A673 (cell line): ENCODE measurements around the gene PRICKLE3. TPM values are rescaled to one million over a fixed set of nuclear protein-coding genes. Genes with fewer than 3 reads are reported as not detected.

Experiments used
- BruUV-seq: library from RNA; stranded (reverse); fragments of 400-500 nt; replicated peaks from 2 replicates; lab custom pipeline; 2021; lab: Mats Ljungman, UMichigan
- CTCF ChIA-PET: fragments of 300-600 bp; sonication (Branson Sonifier 250); formaldehyde crosslinking; loops from one replicate; lab custom pipeline; 2022; ENCODE audit warnings: antibody characterized with exemption; lab: Charles Lee
- POLR2A ChIA-PET: fragments of 300-600 bp; sonication (Branson Sonifier 250); formaldehyde crosslinking; loops from one replicate; lab custom pipeline; 2022; ENCODE audit warnings: antibody characterized with exemption; ENCODE audit not compliant: low non-redundant PET; lab: Charles Lee
- DNase-seq: peaks from one replicate; pipeline ENCODE4 v3.0.0-alpha.2; 2015; ENCODE audit warnings: low spot score
- H3K27ac ChIP-seq: fragments of 200-600 bp; sonication (generic); 2 replicates; pipeline ENCODE4 v1.5.1; 2016; ENCODE audit warnings: mixed run types, low read depth, mild to moderate bottlenecking, mixed read lengths, antibody characterized with exemption, low read length; ENCODE audit not compliant: poor library complexity, severe bottlenecking
- H3K27me3 ChIP-seq: fragments of 200-600 bp; sonication (generic); replicated peaks from 2 replicates; pipeline ENCODE4 v1.6.1; 2017; ENCODE audit warnings: mixed run types, low read depth, mild to moderate bottlenecking, mixed read lengths, antibody characterized with exemption, low read length; ENCODE audit not compliant: insufficient read depth, poor library complexity
- H3K36me3 ChIP-seq: fragments of 200-600 bp; sonication (generic); 2 replicates; pipeline ENCODE4 v1.6.1; 2016; ENCODE audit warnings: mixed run types, mild to moderate bottlenecking, mixed read lengths, antibody characterized with exemption, low read length; ENCODE audit not compliant: insufficient read depth, poor library complexity, severe bottlenecking
- H3K4me1 ChIP-seq: fragments of 200-600 bp; sonication (generic); 2 replicates; pipeline ENCODE4 v1.6.1; 2017; ENCODE audit warnings: mixed run types, mild to moderate bottlenecking, mixed read lengths, antibody characterized with exemption, low read length; ENCODE audit not compliant: insufficient read depth, poor library complexity, severe bottlenecking
- H3K4me3 ChIP-seq: fragments of 200-600 bp; sonication (generic); 2 replicates; pipeline ENCODE4 v1.5.1; 2016; ENCODE audit warnings: low read depth, mixed run types, mild to moderate bottlenecking, mixed read lengths, low read length; ENCODE audit not compliant: poor library complexity, severe bottlenecking
- H3K9me3 ChIP-seq: fragments of 200-600 bp; sonication (generic); 2 replicates; pipeline ENCODE4 v1.6.1; 2016; ENCODE audit warnings: mixed run types, low read depth, mild to moderate bottlenecking, mixed read lengths, antibody characterized with exemption, low read length; ENCODE audit not compliant: poor library complexity, severe bottlenecking
- CTCF ChIP-seq: fragments of 300-800, 200-600 bp; sonication (generic); conservative IDR thresholded peaks from 2 replicates; pipeline ENCODE4 v1.5.1; 2017; ENCODE audit warnings: low read depth, mild to moderate bottlenecking, antibody characterized with exemption, low read length, moderate library complexity, mixed read lengths
- EZH2 ChIP-seq: fragments of 200-600 bp; sonication (generic); IDR thresholded peaks from 2 replicates; pipeline ENCODE4 v1.6.1; 2017; ENCODE audit warnings: borderline replicate concordance, low read depth, mild to moderate bottlenecking, mixed read lengths, antibody characterized with exemption, low read length; ENCODE audit not compliant: poor library complexity, severe bottlenecking
- intact Hi-C: fragments of 100-400 bp; cut with micrococcal nuclease; formaldehyde crosslinking; loops from one replicate; pipeline ENCODE4 v1.10.0; 2022; ENCODE audit not compliant: unreplicated experiment
- total RNA-seq: library from RNA; stranded (reverse); gene quantifications from 2 replicates; pipeline ENCODE4 v1.2.3, GENCODE V29; 2021

PRICKLE3 gene
- total RNA-seq, 1 experiment from 2014 or later = 4.8 TPM

- no peak for TF ChIP-seq CTCF
- no peak for TF ChIP-seq EZH2
- ChIA-PET POLR2A (no interaction called here), CTCF (no interaction called here)
- Histone ChIP-seq H3K36me3 (no peaks in the 10 kb centered on the region), H3K27ac (no peak overlapping the region), H3K4me3 (no peak overlapping the region), H3K9me3 (no peaks in the 10 kb centered on the region), H3K4me1 (no peaks in the 10 kb centered on the region), H3K27me3 (no peaks in the 10 kb centered on the region)
- no TSS peak for BruUV-seq
- intact Hi-C loops = no loop called here
- no peak for DNase-seq
Measured at GRCh38 chrX:49205443-49205842, 19.3 kb upstream of the PRICKLE3 start.

- no peak for DNase-seq
- Histone ChIP-seq H3K9me3 (no peaks in the 10 kb centered on the region), H3K27ac (no peak overlapping the region), H3K4me1 (no peaks in the 10 kb centered on the region), H3K4me3 (no peak overlapping the region), H3K36me3 (no peaks in the 10 kb centered on the region), H3K27me3 (no peaks in the 10 kb centered on the region)
- CTCF ChIA-PET = no interaction called here
- BruUV-seq = no TSS peak
- POLR2A ChIA-PET = no interaction called here
- intact Hi-C loops = no loop called here
- no peak for TF ChIP-seq EZH2
- no peak for TF ChIP-seq CTCF
Measured at GRCh38 chrX:49204709-49205108, 18.5 kb upstream of the PRICKLE3 start.

GRCh38 chrX:49204017-49204416, 17.8 kb upstream of the PRICKLE3 start:
- no peak for DNase-seq
- intact Hi-C loops = no loop called here
- CTCF ChIA-PET = no interaction called here
- H3K4me1 ChIP-seq = peaks cover under 1% of the 10 kb centered on the region
- POLR2A ChIA-PET = no interaction called here
- no peaks in the 10 kb centered on the region for H3K27me3 ChIP-seq
- TF ChIP-seq EZH2 (no peak), CTCF (no peak)
- no peak overlapping the region for H3K27ac ChIP-seq
- no TSS peak for BruUV-seq
- H3K9me3 ChIP-seq = no peaks in the 10 kb centered on the region
- H3K36me3 ChIP-seq = no peaks in the 10 kb centered on the region
- H3K4me3 ChIP-seq = no peak overlapping the region
